Fibroblast of skin of left biceps (primary cell): ENCODE results near the gene EFHC1.

ENCODE experiments used
- DNase-seq, 2 experiments: peaks; one replicate each; pipeline ENCODE4 v3.0.0-alpha.2; 2013; ENCODE audit warnings: low read depth in 2 of 2

Gene EFHC1

DNA sequence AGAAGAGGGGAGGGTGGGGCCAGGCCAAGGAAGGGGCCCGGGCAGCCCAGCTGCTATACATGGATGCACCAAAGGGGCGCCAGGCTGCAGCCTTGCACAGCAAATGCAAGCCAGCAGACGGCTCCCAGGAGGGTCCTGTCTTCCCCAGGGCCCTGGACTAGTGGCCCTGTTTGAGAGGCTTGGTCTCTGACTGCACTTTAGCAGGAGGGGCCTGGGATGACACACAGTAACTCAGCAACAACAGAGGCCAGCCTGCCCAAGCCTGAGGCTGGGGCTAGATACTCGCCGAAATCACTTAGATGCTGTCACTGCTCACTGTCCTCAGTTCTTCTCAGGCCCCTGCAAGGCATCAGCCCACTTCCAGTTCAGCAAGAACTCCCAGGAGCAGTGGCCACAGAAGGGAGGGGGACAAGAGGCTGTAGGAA is 83.2 kb downstream of the EFHC1 start:
- no peak for DNase-seq

- DNase-seq: no peak
Observed at GRCh38 chr6:52503851-52504781, 84.0 kb downstream of the EFHC1 start.

DNA sequence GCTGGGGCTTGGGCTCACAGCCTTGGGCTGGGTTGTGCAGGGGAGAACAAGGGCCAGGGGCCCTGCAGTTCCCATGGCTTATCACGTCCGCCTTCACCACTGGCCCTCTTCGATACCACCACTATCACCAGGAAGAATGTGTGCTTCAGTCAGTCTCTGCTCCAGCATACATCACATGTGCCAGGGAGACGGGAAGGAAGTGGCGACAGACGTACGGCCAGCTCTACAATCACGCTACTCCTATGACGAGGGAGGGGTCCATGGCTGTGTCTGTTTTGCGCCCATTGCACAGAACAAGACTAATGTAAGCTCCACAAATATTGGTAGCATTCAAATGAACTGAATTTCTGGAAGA is 84.6 kb downstream of the EFHC1 start:
- DNase-seq: no peak

DNA sequence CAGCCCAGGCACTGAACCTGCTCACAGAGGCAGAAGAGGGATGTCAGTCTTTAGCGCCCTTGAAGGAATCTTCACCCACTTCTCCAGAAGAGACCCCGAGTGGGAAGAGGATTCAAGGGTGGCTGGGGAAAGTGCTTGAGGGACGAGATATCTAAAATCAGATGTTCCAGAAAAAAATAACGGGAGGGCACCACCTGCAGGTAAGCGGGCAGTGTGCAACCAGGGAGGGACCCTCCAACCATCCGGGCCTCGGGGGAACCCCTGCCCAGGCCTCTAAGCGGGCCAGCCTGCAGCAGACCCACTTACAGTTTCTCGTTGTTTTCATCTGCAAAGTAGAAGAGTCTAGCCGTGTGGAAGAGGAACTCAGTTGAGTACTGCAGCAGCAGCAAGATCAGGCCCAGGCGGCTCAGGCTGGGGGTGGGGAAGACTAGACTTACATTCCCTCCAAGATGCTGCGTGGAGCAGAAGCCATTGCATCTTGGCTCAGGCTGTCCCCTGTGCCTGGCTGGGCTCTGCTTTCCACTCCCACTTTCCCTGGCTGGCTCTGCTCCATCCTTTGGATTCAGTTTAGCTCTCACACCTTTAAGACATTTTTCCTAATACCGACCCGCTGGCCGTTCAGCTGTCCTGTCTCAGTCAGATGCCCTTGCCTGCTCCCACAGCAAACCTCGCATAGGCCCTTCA is 85.7 kb downstream of the EFHC1 start:
- no peak for DNase-seq

DNA sequence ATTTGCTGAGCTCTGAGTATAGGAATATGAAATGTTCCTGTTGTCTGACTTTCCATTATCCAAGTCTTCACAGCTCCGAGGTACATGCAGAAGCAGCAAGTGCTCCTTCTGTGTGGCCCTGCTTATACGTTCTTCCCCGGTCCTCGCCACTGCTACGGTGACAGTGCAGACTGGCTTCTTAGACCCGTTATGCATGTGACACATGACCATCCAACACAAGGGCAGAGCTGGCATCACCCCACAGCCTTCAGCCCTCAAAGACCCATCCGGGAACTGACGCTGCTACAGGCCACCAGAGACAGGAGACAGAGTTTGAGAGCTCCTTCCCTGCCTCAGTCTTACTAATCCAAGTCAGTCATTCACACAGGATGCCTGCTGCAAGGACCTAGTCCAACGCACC is 86.3 kb downstream of the EFHC1 start:
- no peak for DNase-seq

GRCh38 chr6:52507557-52508260 is 87.6 kb downstream of the EFHC1 start:
- DNase-seq: peak; percentile 33 to 44

DNA sequence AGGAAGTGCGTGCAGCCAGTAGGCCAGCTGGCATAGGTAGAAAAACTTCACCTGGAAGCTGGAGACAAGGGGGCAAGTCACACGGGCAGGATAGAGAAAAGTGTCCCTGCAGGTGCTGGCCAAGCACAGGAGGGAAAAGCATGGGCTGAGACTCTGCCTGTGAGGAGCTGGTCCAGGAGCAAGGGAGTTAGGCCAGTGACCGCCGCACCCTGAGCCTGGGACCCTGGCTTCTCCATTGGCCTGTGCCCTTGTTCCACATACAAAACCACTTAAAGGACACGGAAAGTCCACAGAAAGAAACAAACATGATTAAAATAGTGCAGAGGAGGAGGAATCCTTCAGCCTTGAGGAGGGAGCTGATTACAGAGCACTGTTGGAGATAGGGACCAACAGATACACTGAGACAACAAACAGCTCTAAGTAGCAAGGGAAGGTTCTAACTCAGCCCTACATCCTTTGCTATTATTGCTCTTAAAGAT is 88.2 kb downstream of the EFHC1 start:
- no peak for DNase-seq

DNA sequence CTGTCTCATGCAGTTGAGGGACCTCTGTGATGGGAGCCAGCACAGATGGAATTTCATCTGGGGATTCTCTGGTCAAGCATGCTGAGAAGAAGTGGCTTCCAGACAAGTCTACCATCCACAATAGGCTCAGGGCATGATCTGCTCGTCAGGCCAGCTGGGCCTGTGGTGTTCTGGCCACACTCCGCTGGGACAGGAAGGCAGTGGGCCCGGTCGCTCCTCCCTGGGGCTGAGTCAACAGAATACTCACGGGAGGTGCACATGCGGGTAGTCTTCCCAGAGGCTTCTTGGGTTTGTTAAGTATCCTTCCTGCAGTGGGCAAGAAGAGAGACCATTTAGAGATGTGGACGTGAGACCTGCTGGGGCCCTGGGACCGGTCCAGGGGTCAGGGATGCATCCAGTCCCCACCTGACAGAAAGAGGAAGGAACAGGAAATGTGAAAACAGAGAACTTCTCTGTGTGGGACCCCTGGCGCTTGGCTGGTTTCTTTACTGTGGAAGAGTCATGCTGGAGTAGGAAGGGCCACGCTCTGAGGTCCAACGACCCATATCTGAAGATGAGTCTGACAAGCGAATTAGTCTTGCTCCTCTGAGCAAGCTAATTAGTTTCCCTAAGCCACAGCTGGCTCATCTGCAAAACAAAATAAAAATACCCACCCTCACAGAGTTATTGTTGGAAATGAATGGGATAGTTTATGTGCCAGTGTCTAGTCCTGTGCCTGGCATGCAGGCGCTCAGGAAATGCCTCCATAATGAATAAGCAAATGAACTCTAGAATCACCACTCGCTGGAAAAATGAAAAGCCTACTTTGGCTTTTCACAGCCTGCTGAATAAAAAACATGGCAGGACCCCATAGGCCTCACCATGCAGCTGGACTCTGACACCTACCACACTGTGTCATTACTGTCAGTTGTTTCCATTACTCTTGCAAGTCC is 89.4 kb downstream of the EFHC1 start:
- DNase-seq: no peak

DNA sequence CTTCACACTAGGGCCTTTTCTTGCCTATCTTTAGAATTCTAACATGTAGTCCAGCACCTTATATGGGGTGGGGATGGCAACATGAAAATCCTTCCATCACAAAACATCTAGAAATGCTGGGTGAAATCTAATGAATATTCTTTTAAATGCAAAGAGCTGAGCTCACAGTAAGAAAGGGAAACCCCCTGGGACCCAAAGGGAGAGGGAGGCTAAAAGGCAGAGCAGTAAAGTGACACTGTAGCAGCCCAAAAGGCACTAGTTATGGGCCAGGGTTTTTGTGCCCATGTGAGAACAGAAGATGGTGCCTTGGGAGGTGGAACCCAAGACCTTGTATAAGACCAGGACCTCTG is 90.0 kb downstream of the EFHC1 start:
- no peak for DNase-seq

- DNase-seq: no peak
Observed at GRCh38 chr6:52511163-52511562, 91.0 kb downstream of the EFHC1 start.

DNA sequence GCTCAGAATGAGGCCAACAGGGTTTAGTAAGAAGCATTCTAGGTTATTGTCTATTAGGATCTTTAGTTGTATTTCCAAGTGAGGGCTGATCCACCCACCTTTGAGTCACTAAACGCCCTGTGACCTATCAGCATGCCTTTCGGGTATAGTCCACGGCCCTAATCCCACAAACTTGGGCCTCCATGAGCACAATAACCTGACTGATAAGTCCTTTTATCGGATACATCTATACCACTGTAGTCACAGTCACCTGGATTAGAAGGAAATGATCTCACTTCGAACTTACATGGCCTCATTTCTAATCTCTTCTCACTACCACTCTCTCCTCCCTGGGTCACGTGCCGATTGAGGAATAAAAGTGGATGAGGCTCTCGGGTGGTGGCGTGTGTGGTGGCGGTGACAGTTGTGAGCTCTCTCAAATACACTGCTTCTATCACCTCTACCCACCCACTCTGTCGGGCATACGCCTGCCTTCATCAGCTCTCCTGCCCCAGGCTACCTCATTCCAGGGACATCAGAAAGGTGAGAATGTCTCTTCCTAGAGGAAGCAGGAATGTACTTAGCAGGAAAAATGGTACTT is 91.5 kb downstream of the EFHC1 start:
- no peak for DNase-seq

DNA sequence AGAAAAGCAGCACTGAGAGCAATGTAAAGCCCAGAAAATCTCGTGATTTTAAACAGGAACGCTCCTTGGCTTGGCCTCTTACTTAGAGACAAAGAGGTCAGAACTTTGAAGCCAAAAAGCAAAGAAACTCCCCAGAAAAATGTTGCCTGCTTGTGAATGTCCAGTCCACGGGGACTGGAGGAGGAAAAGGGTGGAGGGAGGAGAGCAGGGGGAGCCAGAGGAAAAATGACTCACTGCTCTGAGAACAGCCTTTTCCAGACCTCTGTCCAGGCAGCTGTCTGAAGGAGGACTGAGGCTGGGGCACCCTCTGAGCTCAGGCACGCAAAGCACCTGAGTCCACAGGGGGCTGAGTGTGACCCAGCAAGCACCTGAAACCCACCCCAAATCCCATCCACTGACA is 92.1 kb downstream of the EFHC1 start:
- DNase-seq: peak in 1 of 2 experiments; percentile 30

DNA sequence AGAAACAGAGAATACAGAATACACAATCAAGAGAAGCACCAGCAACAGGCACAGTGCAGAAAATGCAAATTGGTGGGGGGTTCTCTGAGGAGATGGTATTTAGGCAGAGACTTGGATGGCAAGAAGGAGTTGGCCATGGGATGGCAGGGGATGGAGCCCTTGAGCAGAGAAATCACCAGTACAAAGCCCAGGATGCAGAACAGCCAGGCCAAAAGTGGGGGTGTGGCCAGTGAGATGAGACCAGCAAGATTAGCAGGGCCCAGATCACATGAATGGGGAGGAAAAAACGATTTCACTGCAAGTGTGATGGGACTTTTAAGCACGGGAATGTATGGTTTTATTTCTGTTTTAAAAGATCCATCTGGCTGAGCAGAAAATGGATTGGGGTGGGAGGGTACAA is 93.3 kb downstream of the EFHC1 start:
- no peak for DNase-seq

GRCh38 chr6:52513896-52514295 is 93.8 kb downstream of the EFHC1 start:
- no peak for DNase-seq

- DNase-seq: peak; percentile 75 to 76
Observed at GRCh38 chr6:52514514-52514913, 94.4 kb downstream of the EFHC1 start.

DNA sequence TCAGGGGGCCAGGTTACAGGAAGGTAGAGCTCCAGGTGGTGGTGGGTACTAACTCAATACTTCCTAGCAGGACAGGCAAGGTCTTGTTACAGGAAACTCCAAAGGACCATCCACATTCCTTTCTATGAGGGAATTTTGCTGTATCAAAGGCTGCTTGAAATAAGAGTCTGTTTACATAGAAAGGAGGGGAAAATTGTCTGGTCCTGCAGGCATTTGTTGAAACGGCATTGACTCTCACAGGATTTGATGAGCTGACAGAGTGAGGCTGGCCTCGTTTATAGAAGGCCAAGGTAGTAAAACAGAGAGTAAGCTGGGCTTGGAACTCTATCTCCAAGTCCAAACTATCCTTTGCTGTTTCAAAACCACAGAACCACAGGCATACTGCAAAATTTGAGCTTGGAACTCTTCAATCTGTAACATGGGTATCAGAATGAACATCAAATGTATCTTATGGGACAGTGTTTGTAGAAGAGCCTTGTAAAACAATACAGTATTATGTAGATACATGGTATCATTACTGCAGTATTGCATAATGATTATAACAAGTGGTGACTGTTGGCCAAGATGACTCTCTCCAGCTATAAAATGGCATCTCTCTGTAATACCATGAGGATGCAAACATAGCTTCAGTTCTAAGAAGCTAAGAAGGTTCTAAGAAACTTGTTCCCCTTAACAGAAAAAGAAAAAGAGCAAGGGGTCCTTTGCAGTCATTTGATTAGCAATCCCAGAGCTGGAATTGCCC is 95.2 kb downstream of the EFHC1 start:
- no peak for DNase-seq

DNA sequence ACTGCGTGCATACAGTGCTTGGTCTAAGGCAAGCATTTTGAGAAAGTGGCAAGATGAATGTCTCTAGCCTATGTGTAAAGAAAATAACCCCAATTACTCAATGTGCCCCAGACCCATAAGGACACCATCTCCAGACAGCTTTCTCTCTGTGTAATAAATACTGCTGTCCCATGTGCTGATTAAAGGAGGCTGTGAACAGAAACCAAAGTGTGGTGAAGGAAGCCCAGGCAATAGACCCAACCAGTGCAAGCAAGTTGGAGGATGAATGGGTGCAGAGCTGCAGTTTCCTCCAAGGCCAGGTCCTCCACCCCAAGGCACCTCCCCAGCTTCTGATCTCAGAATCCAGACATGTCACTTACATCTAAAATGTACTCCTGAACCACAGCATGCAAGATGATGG is 96.1 kb downstream of the EFHC1 start:
- no peak for DNase-seq

- DNase-seq: no peak
Observed at GRCh38 chr6:52516943-52517342, 96.8 kb downstream of the EFHC1 start.

- peak; percentile 82 to 85 for DNase-seq
Observed at GRCh38 chr6:52517502-52518278, 97.5 kb downstream of the EFHC1 start.
